SW 1271 (cell line): Measurements from ENCODE around the gene MRS2.
"Not testable (repeated sequence)": the region's sequence is repeated elsewhere in the genome, so short reads cannot be mapped to it uniquely, and the experiment has no call there.

Source experiments
- DNase-seq, 2 experiments: peaks; one replicate each; lab custom pipeline; 2025; lab: John Stamatoyannopoulos, UW

Gene MRS2, protein sequence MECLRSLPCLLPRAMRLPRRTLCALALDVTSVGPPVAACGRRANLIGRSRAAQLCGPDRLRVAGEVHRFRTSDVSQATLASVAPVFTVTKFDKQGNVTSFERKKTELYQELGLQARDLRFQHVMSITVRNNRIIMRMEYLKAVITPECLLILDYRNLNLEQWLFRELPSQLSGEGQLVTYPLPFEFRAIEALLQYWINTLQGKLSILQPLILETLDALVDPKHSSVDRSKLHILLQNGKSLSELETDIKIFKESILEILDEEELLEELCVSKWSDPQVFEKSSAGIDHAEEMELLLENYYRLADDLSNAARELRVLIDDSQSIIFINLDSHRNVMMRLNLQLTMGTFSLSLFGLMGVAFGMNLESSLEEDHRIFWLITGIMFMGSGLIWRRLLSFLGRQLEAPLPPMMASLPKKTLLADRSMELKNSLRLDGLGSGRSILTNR

DNA sequence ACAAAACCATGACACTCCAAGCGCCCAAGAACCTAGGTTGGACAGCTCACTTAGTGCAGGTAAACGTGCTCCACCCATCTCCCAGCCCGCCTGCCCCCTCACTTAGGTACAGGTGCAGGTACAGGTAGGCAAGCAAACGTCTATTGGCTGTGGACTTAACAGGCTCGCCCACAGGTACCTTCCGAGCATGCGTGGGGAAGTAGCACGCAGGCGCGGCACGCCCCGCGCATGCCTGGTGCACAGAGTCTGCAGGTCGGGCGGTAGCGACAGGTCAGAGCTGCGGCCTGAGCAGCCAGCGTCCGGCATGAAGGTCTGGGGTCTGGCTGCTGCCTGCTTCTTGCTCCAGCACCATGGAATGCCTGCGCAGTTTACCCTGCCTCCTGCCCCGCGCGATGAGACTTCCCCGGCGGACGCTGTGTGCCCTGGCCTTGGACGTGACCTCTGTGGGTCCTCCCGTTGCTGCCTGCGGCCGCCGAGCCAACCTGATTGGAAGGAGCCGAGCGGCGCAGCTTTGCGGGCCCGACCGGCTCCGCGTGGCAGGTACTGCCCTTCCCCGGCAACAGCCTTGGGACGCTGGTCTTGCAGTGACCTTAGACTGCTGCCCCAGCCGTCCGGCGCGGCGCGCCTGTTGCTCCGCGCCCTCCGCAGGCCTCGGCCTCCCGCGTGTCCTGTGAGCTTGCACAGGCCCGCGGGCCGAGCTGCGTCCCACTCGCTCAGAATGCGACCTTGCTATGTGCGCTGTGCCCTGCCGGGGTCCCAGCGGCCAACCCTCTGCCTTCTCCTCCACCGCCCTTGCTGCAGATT lies at the start of gene MRS2:
Gene MRS2, plus strand, starts transcription at position 240 of the 804 bp plus-strand sequence. Its CDS starts 111 bp downstream, at position 351.
- peak; percentile 28 to 80 for DNase-seq

DNA sequence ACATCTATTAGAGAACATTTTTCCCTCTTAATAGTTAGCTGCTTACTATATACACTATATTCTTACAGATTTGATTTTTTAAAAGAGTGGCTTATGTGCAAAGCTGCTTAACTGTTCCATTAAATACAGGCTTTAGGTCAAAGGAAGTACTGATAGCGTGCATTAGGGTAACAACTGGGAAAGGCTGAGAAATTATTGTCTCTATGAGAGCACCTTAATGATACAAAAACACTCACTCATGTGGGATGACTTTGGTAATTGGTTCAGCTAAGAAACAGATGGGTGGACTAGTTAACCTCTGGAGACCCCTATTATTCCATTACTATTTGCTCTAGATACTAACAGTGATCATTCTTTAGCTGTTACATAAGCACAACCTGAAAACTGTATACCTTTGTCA lies 48.9 kb upstream of the MRS2 start:
- DNase-seq = no peak

DNA sequence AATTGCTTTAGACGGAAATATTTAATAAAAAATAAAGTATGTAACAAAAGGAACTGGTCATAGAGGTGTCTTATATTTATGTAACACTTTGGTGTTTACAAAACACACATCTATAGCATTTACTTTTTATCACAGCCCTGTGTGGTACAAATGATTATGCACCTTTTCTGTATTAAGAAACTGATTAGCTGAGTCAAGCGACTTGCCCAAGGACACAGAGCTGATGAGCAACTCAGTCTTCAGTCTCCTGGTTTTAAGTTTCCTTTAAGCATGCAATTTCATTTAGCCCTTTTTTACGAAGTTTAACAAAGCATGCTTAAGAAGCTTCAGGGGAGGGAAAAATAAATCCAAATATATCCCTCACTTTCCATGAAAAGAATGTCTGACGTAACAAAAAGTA lies 47.3 kb upstream of the MRS2 start:
- no peak for DNase-seq

DNA sequence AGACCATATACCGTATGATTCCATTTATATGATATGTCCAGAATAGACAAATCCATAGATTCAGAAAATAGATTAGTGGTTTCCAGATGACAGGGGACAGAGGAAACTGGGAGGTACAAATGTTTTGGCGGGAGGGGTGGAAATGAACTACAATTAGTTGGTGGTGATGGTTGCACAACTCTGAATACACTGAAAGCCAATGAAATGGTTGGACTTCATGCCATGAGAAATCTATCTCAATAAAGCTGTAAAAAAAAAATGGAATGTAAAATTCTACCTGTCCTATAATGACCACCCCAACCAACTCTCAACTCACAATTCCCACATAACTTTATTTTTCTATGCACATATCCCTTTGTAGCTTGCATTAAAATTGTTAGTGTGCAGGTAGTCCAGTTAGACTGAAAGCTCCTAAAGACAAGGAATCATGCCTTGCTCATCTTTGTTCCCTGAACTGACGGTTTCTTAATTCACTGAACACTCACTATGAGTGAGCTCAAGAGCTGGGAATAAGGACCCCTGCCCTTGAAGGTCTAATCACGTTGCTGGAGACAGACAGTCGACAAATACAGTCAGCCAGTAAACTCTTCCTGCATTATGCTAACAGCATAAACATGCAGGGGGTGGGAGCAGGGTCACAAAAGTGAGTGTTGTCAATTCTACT lies 46.3 kb upstream of the MRS2 start:
- no peak for DNase-seq

DNA sequence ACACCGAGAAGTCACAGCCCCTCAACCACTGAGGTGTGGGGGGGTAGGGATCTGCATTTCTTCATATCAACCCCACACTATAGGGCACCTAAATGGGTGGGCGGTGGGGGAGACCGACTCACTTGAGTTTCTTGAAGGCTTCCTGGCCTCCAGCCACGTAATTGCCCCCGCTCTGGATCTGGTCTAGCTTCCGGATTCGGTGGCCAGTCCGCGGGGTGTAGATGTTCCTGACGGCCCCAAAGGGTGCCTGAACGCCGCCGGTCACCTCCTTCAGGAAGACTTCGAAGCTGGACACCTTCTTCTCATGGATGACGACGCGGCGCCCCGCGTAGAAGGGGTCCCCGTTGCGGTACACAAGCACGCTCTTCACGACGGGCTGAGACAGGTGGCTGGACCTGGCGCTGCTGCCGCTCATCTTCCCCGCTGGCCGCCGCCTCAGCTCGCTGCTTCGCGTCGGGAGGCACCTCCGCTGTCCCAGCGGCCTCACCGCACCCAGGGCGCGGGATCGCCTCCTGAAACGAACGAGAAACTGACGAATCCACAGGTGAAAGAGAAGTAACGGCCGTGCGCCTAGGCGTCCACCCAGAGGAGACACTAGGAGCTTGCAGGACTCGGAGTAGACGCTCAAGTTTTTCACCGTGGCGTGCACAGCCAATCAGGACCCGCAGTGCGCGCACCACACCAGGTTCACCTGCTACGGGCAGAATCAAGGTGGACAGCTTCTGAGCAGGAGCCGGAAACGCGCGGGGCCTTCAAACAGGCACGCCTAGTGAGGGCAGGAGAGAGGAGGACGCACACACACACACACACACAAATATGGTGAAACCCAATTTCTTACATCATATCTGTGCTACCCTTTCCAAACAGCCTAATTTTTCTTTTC lies 45.2 kb upstream of the MRS2 start, which contains the start of gene DCDC2:
Gene DCDC2, minus strand, starts transcription at position 724 of the 883 bp plus-strand sequence. Its CDS starts 309 bp downstream, at position 415.
- DNase-seq = no peak

DNA sequence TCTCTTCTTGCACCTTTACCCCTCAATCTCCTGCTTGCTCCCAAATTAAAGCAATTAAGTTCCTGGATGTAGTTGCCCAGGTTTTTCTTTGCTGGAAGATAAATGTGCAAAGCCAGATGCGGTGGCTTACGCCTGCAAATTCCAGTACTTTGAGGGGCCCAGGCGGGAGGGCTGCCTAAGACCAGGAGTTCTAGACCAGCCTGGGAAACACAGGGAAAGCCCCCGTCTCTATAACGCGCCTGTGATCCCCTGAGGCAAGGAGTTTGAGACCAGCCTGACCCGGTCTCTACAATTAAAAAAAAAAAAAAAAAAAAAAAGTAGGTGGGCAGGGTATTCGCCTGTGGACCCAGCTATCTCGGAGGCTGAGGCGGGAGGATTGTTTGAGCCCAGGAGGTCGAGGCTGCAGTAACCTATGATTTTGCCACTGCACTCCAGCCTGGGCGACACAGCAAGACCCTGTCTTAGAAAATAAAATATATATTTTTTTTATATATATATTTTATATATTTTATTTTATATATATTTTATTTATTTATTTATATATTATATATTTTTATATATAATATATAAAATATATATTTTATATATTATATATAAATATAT lies 44.4 kb upstream of the MRS2 start:
- no peak for DNase-seq

DNA sequence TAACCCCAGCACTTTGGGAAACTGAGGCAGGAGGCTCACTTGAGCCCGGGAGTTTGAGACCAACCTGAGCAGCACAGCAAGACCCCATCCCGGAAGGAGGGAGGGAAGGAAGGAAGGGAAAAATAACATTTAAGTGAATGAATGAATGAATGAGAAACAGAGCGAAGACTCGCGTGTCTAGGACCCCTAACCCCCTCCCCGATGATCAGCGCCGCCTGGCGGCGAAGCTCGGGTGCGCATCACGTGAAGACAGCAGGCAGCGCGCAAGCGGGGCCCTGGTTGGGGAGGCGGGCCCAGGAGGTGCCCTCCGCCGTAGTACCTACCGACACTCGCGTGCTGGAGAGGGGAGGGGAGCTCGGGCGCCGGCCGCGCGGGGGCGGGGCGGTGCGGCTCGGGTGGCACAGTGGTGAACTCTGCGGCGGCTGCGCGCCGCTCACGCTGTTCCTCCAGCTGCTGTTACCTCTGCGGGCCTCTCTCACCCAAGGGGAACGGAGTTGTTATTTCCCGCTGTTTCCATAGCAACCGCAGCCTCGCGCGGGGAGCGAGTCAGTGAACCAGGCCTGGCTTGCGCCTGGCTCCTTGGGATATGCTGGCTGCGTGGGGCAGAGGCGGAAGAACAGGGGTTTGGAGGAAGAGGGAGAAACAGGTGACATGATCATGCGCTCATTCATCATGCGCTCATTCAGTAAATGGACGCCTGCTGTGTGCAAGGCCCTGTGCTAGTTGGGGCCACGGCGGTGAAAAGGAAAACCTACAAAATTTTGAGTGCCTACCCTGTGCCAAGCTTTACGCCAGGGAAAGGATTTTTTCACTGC lies 42.9 kb upstream of the MRS2 start:
- peak; percentile 25 to 54 for DNase-seq

DNA sequence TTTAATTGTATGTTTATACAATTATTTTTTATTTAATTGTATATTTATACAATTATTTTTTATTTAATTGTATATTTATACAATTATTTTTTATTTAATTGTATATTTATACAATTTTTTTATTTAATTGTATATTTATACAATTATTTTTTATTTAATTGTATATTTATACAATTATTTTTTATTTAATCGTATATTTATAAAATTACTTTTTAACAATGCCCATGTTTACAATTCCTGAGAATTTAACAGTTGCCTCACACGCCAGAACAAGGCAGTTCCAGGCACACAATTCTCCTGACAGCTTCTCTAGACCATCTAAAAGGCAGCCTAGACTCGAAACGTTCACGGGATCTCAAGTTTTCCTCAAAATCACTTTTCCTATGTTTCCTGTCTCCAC lies 40.4 kb upstream of the MRS2 start:
- not testable (repeated sequence) for DNase-seq

DNA sequence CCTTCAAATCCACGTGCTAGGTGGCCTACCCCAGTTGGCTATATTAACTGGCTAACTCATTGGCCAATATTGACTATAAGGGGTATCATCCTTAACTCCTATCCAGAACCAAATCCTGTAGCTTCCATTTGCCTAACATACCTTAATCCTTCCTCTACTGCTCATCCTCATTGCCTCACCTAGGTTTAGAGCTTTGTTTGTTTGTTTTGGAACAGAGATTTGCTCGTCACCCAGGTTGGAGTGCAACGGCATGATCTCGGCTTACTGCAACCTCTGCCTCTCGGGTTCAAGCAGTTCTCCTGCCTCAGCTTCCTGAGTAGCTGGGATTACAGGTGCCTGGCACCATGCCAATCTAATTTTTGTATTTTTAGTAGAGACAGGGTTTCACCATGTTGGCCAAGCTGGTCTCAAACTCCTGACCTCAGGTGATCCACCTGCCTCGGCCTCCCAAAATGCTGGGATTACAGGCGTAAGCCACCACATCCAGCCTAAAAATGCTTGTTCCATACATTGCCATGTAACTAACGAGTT lies 37.6 kb upstream of the MRS2 start:
- not testable (repeated sequence) for DNase-seq

DNA sequence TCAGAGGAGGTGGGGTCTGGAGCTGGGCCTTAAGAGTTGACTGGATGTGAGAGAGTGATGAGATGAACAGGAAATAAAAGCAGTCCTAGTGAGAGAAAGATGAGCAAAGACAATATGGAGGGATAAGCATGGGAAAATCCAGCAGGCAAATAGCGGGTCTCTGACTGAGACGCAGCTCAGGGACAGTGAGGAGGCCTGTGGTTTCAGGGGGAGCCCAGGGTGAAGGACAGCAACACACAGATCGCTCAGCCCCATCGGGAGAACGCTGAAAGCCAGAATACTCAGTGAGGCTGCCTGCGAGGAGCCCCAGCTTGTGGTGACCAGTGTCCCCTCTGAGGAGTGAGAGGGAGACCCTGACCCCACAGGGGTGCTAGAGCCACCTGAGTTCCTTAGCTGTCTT lies 28.1 kb upstream of the MRS2 start:
- DNase-seq = no peak

DNA sequence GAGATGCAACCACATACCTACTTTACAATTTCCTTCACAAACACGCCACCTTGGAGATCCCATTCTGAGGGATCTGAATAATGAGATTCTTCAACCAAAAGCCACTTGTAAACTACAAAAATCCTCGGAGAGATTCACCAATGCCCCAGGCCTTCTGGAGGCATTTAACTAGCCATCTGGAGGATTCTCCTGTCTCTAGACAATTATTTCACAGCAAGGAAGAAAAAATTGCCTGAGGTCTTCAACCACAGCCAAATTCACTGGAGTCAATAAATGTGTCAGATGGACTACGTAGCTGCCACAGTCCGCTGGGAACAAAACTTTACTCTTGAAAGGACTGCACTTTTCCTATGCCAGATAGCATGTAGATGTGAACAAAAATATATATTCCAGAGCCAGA lies 25.9 kb upstream of the MRS2 start:
- DNase-seq = no peak

DNA sequence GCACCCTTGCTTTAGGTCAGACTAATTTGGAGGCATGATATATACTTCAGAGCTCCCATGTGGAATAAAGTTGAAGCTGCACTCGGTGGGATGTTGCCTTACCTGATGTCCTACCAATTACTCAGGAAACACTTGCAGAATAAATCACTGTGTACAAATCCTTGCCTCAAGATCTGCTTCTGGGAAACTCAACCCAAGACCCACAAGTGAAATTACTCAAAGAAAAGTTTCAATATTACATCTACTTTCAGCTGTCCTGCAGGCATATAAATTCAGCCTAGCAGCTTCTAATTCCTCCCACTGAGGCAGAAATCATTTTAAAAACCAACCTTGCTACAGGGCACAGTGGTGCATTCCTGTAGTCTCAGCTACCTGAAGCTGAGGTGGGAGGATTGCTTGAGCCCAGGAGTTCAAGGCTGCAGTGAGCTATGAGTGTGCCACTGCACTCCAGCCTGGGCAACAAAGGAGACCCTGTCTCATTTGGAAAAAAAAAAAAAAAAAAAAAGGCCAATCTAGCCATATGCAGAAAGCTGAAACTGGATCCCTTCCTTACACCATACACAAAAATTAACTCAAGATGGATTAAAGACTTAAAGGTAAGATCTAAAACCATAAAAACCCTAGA lies 24.2 kb upstream of the MRS2 start:
- DNase-seq = no peak

DNA sequence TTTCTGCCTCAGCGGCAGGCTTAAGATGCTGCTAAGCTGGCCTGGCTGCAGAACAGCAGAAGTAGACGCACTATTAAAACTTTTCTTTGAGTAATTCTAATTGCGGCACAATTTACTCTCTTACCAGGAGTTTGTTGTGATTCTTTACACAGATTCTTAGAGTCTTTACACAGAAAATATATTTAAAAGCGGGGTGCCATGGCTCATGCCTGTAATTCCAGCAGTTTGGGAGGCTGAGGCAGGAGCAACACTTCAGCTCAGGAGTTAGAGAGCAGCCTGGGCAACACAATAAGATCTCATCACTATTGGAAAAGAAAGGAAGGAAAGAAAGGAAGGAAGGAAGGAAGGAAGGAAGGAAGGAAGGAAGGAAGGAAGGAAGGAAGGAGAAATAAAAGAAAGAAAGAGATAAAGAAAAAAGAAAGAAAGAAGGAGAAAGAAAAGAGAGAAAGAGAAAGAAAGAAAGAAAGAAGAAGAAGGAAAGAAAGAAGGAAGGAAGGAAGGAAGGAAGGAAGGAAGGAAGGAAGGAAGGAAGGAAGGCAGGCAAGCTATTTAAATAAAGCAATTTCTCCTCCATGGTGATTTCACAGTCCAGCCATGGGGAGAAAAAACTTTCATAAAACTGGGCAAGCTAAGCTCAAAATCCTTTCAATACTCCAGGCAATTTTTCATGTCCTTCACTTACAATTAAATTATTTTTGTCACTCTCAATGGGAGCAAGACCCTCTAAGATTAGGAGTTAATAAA lies 21.1 kb upstream of the MRS2 start:
- no peak for DNase-seq

DNA sequence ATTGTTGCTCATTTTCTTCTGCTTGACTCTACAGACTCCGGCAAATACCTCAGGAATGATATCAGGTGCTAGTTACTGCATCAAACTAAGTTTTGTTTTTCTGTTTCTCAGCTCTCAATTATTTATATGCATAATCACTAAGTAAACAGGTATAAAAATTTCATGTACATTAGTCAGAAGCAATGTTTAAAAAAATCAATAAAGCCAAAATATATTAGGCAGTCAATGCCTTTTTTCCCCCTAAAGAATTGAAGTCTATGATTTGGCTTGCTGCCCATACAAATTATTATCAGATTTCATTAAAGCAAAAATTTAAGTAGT lies 20.6 kb upstream of the MRS2 start:
- no peak for DNase-seq

DNA sequence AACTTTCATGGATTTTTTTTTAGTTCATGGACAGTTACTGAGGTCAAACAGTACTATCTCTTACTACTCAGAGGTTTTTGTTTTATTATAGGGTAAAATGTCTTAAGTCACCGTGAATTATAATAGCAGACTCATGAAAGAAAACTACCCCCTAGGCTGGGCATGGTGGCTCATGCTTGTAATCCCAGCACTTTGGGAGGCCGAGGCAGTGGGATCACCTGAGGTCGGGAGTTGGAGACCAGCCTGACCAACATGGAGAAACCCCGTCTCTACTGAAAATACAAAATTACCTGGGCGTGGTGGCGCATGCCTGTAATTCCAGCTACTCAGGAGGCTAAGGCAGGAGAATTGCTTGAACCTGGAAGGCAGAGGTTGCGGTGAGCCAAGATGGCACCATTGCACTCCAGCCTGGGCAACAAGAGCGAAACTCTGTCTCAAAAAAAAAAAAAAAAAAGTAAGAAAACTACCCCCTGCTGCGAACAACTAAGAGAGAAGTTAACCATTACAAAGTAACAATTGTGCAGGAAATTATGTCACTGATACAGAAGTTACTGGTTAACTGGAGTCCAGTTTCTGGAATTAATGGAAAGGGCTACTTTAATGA lies 19.7 kb upstream of the MRS2 start:
- DNase-seq = not testable (repeated sequence)

DNA sequence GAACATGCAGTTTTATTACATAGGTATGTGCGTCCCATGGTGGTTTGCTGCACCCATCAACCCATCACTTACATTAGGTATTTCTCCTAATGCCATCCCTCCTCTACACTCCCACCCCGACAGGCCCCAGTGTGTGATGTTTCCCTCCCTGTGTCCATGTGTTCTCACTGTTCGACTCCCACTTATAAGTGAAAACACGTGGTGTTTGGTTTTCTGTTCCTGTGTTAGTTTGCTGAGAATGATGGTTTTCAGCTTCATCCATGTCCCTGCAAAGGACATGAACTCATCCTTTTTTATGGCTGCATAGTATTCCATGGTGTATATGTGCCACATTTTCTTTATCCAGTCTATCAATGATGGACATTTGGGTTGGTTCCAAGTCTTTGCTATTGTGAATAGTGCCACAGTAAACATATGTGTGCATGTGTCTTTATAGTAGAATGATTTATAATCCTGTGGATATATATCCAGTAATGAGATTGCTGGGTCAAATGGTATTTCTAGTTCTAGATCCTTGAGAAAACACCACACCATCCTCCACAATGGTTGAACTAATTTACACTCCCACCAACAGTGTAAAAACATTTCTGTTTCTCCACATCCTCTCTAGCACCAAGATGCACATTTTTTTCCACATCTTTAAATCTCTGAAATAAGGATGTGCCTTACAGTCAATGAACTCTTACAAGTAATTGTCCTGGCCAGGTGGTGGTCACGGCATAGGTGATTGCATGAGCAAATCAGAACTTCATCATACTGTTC lies 18.2 kb upstream of the MRS2 start:
- not testable (repeated sequence) for DNase-seq

DNA sequence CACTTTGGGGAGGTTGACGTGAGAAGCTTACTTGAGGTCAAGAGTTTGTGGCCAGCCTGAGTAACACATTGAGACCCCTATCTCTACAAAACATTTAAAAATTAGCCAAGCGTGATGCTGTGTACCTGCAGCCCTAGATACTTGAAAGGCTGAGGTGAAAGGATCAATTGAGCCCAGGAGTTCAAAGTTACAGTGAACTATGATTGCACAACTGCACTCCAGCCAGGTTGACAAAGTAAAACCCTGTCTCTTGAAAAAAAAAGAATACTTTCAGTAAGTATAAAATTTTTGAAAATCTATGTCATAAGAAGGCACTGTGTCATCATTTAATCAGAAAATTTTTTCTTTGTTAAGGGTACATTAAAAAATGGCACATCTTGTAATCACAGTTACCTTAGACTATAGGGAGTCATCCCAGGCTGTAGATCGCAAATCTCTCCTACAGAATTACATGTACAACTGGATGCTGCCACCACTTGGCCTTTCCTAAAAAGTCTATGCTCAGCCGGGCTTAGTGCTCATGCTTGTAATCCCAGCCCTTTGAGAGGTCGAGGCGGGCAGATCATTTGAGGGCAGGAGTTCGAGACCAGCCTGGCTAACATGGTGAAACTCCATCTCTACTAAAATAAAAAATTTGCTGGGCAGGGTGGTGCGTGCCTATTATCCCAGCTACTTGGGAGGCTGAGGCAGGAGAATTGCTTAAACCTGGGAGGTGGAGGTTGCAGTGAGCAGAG lies 17.0 kb upstream of the MRS2 start:
- DNase-seq = no peak
